SH-SY5Y (cell line): ENCODE results near the gene STMN3.

Source experiments
- GATA2 ChIP-seq: IDR thresholded peaks from 2 replicates; pipeline ENCODE4 v1.6.1; 2011; ENCODE audit warnings: mild to moderate bottlenecking, low read depth, low read length
- GATA3 ChIP-seq: IDR thresholded peaks from 2 replicates; pipeline ENCODE4 v1.6.1; 2011; ENCODE audit warnings: low read depth, mild to moderate bottlenecking, low read length, moderate library complexity

The STMN3 gene

GRCh38 chr20:63675681-63676368, 22.6 kb upstream of the STMN3 start:
- TF ChIP-seq GATA2 (no peak), GATA3 (no peak)

GRCh38 chr20:63673951-63674350, 20.7 kb upstream of the STMN3 start:
- TF ChIP-seq GATA2, result no peak
- no peak for TF ChIP-seq GATA3

- no peak for TF ChIP-seq GATA3
- no peak for TF ChIP-seq GATA2
These were observed 19.4 kb upstream of the STMN3 start for GRCh38 chr20:63672666-63673065.

GRCh38 chr20:63668351-63668750, 15.1 kb upstream of the STMN3 start:
- TF ChIP-seq GATA3, result no peak
- TF ChIP-seq GATA2, result no peak

GRCh38 chr20:63667858-63668257, 14.6 kb upstream of the STMN3 start:
- no peak for TF ChIP-seq GATA2
- no peak for TF ChIP-seq GATA3

GRCh38 chr20:63665708-63666107, 12.5 kb upstream of the STMN3 start:
- TF ChIP-seq GATA2 (no peak), GATA3 (no peak)

GRCh38 chr20:63664861-63665594, 11.8 kb upstream of the STMN3 start:
- TF ChIP-seq GATA3, result no peak
- TF ChIP-seq GATA2, result no peak

GRCh38 chr20:63664143-63664851, 11.1 kb upstream of the STMN3 start:
- no peak for TF ChIP-seq GATA2
- TF ChIP-seq GATA3, result no peak

- TF ChIP-seq GATA3 (no peak), GATA2 (no peak)
These were observed 10.3 kb upstream of the STMN3 start for GRCh38 chr20:63663332-63664066.

- TF ChIP-seq GATA2, result no peak
- no peak for TF ChIP-seq GATA3
These were observed 9.6 kb upstream of the STMN3 start for GRCh38 chr20:63662813-63663189.

- TF ChIP-seq GATA2 (no peak), GATA3 (no peak)
These were observed 9.0 kb upstream of the STMN3 start for GRCh38 chr20:63661959-63662812.

- TF ChIP-seq GATA2, result no peak
- TF ChIP-seq GATA3, result no peak
These were observed 7.9 kb upstream of the STMN3 start for GRCh38 chr20:63661108-63661507.

- TF ChIP-seq GATA2, result no peak
These were observed 7.4 kb upstream of the STMN3 start for GRCh38 chr20:63660622-63661021.

GRCh38 chr20:63659370-63659769, 6.1 kb upstream of the STMN3 start:
- no peak for TF ChIP-seq GATA2
- no peak for TF ChIP-seq GATA3
